ENCODE results near the gene NXPH3. TPM values are rescaled to one million over a fixed set of nuclear protein-coding genes. Genes with fewer than 3 reads are reported as not detected.
"Not testable (repeated sequence)": the region's sequence is repeated elsewhere in the genome, so short reads cannot be mapped to it uniquely, and the experiment has no call there.

The NXPH3 gene
- polyA plus RNA-seq, 3 donors, result 0.87 to 1.2 (median 1.2) TPM

DNA sequence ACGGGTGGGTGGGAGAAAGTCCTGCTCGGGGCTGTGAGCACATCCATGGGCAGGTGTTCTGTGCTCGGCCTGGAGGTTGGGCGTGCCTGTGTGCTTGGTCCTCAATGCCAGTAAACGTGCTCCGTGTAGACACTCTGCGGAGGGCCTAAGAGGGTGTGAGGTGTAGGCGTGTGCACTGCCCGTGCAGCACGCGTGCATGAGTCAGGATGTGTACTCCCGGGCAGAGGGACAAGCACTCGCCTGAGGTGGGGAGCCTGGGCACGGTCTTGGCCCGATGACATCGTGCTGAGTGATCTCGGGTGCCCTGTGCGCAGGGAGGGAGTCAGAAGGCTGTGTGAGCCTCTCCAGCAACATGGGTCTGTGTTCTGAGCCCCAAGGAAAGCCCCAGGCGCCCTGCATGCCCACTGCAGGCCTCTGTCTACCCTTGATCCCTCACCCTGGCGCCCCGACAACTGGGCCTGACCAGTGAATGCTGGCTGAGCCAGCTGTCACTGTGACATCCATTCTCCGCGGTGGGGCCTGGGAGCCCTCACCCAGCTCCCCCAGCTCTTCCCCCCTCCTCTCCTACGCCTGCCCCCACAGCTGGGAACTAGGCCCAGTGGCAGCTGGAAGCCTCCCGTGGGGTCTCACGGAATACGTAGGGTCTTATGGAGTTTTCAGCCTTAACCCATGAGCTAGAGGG is 23.5 kb upstream of the NXPH3 start:
- no peak for DNase-seq

DNA sequence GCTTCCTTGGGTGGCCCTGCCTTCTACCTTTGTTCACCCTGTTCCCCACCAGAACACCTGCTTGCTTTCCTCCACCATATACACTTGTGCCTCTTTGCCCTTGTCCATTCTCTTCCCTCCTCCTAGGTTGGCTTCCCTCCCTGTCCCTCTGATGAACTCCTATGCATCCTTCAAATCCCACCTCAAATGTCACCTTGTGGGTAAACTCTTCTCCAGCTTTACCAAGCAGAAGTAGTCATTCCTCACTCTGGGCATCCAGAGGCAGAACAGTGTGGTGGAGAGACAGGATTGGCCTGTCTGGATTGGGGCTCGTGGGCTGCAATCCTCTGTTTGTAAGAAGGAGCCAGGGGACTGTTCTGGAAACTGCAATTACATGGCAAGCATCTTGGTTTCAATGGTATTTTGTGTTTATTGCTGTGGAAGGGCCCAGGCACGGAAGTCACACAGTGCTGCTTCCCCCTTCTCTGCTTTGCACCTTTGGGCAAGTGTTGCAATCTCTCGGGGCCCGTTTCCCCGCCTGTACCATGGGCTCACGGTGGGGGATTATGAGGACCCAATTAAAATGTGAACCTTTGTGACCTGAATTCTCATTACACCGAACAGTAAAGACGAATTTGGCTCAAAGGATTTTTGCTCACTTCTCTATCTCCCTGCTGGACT is 21.9 kb upstream of the NXPH3 start:
- DNase-seq, result no peak

DNA sequence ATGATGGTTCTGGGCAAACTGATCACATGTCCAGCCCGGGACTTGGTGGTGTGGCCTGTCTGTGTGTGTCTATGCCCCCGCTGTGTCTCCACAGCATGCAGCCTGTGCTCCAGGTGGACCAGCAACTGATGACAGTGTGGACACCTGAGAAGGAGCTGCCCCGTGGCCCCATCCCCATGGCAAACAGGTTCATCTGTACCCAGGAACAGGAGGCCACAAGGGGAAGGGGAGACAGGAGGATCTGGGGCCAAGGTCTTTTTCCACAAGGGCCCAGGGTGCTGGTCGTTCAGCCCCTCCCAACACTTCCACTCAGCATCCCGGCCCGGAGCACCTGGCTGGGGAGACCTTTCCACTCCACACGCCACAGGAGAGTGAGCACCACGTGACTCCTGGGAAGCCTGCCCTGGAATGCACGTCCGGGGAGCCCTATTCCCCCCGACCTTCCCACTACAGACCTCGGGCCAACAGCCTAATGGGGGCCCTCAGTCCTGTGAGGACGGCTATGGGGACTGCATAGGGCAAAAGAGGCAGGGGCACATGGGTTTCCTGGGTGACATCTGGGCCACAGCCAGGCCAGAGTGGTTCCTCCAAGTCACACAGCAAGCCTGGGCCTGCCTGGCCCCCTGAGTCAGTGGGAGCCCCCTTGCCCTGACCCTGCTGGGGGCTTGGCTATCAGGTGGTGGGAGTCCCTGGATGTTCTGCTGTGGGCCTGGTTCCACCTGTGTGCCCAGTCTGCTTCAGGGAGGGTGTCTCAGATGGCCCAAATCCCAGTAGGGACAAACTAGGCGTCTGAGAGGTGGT is 20.8 kb upstream of the NXPH3 start:
- DNase-seq, result no peak

DNA sequence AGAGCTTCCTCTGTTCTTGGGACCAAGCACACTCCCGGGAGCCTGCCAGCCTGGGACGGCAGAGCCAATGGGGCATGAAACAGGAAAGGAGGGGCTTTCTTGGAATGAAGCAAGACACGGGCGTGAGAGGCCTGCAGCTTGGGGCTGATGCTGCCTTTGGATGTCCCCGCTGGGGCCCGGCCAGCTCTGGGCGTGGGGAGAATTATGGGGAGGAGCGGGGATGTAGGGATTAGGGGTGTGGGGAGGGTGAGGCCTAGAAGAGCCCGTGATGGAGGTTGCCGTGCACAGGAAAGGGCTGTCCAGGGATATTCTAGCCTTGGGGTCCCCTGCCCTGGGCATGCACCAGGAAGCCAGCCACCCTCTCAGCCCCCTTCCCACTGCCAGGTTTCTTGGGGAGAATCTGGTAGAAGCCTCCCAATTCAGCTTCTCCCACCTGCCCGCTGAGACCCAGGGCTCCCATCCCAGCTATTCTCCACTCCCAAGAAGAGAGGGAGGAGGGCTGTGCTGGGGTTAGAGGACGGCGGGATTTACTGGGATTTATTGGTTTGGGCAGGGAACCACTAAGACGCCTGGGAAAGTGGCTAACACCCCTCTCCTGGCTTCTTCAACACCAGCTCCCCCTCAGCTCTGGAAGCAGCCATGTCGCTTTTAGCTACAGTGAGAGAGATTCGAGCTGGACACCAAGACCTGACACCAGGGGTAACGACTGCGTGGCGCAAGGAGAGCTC is 20.0 kb upstream of the NXPH3 start:
- DNase-seq, result peak; percentile 48

DNA sequence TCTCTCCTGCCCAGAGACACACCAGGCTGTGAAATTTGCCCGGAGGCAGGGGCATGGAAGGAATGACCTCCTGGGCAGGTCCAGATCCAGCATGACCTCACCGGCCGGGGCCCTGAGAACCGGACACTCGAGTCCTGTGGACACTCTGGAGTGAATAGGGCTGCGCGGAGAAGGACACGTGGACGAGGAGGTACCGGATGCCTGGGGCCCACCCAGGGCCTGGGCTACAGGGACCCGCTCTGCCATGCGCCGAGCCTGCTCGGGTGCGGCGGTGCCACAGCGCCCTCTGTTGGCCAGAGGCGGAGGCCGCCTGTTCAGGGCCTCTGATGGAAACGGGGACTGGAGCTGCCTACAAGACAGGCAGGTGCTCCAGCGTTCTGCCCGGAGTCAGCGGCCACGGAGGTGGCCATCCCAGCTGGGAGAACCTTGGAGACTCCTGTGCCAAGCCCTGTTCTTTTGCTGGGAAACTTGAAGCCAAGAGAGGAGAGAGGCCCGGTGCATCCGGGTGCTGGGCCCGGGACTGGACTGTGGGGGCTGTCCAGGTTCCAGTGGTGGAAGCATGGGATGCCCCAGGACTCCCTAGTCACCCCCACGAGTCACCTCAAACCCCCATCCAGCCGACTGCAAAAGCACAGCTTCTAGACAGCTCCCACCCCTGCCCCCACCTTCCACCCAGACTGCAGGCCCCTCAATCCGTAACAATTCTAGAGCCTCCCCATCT is 19.3 kb upstream of the NXPH3 start:
- DNase-seq, result peak; percentile 60

DNA sequence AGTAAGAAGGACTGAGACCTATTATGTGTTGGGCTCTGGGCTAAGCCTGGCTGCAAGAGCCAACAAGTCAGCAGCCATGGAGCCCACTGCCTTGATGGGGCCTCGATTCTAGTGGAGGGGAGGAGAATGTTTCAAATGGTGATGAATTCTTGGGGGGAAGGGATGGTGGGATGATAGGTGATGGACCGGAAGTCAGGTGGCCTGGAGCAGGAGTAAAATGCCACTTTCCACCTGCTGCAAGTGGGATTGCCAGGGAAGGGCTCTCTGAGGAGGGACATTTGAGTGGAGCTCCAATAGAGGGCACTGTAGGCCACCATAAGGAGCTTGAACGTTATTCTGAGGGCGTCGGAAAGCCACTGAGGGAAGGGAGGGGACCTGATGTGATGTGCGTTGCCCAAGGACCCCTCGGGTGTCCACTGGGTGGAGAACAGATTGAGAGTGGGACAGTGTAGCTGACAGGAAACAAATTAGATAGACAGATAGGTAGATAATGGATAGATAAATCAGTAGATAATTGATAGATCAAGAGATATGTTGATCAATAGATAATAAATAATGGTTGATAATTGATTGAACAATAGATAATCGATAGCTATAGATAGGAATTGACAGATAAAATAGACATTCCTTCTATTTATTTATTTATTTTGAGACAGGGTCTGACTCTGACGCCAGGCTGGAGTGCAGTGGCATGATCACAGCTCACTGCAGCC is 18.2 kb upstream of the NXPH3 start:
- DNase-seq, result peak; percentile 30

DNA sequence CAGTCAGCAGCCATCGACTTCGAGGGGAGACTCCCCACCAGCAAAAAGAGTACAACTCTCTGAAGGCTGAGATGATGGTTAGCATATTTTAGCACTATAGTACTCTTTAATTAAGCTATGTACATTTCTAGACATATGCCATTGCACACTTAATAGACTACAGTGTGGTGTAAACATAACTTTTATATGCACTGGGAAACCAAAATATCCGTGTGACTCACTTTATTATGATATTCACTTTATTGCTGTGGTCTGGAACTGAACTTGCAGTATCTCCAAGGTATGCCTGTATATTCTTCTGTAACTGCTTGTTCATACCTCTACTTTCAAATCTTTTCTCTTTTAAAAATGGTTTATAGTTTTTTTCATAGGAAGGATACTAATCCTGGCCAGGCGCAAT is 11.0 kb upstream of the NXPH3 start:
- DNase-seq, result no peak

DNA sequence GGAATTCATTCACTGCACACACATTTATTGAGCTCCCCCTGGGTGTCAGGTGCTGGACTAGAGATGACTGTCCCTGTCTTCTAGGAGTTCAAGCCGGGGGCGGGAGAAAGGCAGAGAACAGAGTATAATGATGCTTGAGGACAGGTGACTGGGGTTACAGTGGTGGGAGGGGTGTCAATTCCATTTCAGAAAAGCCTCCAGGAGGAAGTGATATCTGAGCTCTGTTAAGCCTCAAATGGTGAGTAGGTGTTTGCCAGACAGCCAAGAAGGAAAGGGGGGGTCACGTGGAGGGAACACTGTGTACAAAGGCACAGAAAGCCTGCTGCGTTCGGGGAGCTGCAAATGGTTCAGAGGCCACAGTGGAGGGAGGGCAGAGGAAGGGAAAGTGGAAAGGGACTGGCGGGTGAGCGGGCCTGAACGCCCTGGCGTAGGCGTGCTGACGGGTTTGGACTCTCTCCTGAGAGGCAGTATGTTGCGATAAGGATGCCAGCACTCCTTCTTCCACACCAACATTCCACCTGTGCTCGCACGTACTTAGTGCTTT is 9.7 kb upstream of the NXPH3 start:
- peak; percentile 16 for DNase-seq

DNA sequence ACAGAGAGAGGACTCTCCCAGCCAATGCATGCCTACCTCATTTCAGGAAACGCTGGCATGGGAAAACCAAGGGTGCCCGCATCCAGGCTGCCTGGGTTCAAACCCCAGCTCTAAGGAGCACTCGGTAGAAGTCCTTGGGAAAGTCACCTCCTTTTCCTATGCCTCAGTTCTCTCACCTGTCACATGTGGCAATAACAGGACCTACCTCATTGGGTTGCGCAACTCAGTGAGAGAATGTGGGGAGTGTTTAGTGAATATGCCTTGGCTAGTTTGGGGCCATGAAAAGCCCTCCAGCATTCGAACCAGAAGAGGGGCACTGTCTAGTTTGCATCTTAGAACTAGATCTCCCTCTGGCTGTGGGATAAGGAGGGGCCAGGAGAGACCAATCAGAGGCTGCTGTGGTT is 9.0 kb upstream of the NXPH3 start:
- DNase-seq, result no peak

DNA sequence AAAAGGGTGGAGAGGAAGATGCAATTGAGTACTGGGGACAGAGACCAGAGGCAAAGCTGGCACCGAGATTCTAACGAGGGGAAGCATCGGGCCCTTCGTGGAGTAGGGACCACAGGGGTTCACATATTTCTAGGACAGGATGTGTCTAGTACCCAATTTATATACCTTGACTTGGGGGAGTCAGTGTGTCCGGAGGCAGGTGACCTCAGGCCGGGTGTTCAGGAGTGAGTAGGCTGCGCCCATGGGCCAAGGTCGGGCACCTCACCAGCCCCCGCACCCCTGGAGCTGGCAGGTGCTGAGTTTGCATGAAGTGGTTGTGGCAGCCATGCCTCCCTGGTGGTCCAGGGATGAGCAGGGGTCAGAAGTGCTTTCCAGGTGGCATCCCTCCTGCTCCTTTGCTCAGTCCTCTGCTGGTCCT is 8.6 kb upstream of the NXPH3 start:
- no peak for DNase-seq

DNA sequence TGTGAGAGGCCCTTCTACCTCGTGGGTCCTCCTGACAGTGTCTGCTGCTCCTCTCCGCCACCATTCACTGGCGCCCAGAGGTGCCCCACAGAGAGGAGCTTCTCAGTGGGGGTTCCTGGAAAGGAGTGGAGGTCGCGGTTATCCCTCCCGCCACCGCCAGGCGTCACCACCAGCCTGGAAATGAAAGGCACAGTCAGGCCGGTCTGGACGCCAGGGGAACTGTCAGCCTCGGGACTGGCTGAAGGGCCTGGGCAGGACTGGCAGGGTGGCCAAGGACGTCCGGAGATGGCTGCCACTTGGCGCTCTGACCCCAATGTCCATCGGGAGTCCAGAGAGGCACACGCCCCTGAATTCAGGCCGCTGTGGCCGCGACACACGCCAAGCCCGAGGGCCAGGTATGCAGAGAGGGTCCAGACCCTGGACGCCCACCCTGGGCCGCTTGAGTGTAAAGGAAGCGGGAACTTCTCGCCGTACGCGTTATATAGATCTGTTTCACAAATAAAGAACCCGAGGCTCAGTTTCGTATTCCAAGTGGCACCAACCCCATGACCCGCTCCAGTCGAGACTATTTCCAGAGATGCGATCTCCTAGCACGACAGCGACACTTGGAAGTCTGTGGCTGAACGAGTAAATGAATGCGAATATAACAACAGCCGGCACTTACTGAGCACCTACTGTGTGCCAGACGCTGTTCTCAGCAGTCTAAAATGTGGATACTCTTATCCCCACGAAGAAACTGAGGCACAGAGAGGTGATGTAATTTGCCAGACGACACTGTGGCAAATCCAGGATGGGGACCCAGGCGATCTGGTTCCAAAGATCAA is 7.6 kb upstream of the NXPH3 start:
- peak; percentile 81 for DNase-seq

DNA sequence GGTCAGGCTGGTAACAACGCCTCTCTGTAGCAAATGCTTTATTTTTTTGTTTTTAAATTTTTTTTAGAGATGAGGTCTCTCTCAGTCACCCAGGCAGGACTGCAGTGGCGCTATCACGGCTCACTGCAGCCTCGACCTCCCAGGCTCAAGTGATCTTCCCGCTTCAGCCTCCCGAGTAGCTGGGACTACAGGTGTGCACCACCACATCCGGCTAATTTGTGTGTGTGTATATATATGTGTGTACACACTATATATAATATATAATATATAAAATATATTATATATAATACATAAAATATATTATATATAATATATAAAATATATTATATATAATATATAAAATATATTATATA is 7.0 kb upstream of the NXPH3 start:
- not testable (repeated sequence) for DNase-seq

DNA sequence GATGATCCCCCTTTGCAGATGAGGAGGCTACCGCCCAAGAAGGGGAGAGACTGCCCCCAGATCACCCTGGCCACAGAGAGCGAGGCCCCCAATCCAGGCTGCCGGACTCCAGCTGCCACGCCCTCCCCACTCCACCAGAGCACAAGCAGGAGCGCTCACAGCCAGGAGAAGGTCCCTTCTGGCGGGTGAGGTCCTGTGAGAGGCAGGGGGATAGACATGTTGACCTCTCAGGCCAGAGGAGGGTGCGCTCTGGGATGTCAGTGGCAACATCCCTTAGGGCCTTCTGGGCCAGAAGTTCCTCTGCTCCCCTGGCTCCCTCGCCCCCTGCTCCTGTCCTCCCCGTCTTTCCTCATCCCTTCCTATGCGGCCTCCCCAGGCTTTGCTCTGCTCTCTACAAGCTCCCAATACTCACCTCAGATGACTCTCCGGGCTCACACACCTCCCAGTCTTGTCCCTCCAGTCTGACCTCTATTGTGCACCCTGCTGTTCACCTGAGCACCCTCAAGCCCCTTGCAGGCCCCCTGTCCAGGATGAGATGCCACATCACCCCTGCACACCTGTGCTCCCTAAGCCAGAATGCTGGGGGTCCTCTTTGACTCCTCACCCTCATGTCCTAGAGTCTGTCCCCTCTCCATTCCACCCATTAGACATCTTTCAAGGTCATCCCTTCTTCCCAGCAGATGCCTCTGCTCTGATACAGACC is 5.0 kb upstream of the NXPH3 start:
- no peak for DNase-seq

DNA sequence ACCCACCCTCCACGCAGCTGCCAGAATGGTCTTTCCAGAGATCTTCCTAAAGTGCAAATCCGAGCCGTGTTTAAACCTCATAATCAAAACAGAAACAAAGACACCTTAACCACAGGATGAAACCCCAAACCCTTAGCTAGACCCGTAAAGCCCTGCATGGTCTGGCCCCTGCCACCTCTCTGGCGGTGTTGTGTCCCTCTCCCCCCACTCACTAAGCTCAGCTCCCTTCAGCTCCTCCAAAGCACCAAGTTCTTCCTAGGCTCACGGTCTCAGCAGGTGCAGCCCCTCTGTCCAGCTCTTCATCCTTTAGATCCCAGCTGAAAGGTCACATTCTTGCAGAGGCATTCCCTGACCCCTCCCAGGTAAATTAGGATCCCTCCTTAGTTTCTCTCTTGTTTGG is 4.4 kb upstream of the NXPH3 start:
- no peak for DNase-seq

DNA sequence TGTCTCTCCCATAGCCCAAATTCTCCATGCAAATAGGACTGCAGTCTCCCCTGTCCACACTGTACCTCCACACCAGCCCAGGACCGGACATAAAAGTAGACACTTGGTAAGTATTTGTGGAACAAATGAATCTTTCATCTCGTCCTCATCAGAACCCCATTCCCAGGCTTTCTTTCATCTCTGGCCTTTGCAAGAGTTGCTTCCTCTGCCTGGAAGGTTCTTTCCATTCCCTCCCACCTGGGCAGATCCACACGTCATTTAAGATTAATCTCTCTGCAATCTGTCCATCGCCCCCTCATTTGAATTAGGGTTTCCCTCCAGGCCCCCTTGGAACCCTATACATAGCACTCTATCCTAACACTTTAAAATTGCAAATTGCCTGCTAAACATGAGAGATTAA is 3.9 kb upstream of the NXPH3 start:
- DNase-seq, result no peak

DNA sequence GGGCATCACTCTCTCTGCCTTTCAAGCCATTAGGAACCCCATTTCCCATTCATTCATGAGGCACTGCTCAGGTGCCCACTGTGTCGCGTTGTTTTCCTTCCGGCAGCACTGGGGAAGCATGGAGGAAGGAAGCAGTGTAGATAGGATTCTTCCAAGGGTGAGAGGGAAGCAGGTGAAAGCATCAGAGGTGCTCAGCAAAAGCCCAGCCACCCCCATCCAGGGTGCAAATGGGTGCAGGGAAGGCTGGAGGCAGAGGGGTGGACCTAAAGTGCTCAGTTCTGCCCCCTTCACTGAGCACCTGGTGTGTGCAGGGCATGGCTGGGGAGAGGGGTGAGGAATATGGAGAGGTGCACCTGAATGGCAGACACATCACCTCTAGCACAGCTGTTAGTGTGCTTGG is 3.4 kb upstream of the NXPH3 start:
- no peak for DNase-seq

DNA sequence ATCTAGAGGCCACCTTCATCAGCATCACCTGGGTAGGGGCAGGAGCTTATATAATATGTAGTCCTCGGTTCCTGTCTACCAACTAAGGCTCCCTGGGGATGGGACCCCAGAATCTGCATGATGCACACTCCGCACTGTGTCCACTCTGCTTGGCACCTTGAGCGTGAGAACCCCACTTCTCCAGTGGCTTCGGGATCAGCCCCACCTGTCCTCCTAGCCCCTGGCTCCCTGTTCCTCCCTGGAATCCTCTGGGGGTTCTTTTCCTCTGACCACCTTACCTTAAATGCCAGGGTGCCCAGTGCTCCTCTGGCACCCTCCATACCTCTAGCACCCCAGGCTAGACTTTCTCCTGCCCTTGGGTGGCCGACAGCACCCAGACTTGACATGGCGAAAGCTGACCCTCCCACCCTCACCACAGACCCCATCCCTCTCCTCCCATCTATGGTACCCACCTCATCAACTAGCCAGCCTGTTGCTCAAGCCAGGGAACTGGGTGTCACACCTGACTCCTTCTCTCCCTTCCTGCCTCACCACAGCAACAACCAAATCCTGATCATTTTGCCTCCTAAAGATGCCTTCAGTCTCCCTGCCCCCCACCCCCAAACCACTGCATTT is 2.8 kb upstream of the NXPH3 start:
- no peak for DNase-seq

DNA sequence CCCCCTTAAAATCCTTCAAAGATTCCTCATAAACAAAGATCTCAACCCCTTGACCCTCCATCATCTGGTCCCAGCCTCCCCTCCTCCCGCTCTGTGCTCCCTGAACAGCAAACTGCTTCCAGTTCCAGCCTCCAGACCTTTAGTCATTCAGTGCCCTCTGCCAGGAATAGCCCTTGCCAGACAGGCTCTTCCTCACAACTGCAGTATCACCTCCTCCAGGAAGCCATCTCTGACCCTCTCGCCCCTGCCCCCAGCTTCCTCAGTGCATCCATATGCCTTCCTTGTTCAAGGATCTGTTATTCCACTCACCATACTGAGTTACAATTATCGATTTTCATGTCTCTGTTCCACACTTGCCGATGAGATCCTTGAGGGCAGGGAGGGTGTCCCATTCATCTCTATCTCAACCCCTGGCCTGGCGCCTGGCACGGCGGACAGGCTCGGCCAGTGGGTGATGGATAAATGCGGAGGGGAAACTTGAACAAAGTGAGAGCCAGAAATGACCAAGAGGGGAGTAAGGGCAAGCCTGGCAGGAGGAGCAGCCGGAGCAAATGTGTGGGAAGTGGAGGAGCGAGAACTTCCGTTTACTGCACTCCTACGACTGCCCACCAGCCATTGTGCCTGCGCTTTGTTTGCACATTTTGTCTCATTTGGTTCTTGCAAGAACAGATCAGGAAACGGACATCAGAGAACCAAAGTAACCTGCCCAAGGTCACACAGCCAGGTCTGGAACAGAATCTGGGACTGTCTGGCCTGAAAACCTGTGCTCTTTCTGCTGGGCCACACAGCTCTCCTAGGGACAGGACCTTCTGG is 2.0 kb upstream of the NXPH3 start:
- DNase-seq, result no peak
